HEK293 (cell line): Measurements from ENCODE around the gene ATG101.

Experiments
- CTCF ChIA-PET: fragments of 350-600 bp; formaldehyde crosslinking; extraction: SDS; loops from one replicate; lab custom pipeline; 2021; ENCODE audit warnings: antibody characterized with exemption; lab: Yijun Ruan, JAX
- POLR2A ChIA-PET: fragments of 300-600 bp; formaldehyde crosslinking; extraction: SDS; loops from one replicate; lab custom pipeline; 2020; ENCODE audit warnings: antibody characterized with exemption, inconsistent platforms; lab: Yijun Ruan, JAX
- H3K27ac ChIP-seq: fragments of 200-500 bp; sonication (Bioruptor generic); 2 replicates; pipeline ENCODE4 v1.5.1; 2014; ENCODE audit warnings: low read depth, low read length, control low read depth, inconsistent platforms; ENCODE audit errors: extremely low read depth
- H3K36me3 ChIP-seq, 2 experiments: fragments of 200-500 bp in 1 of 2; sonication (Bioruptor generic) in 1 of 2; 1 replicate in 1 of 2; 2 replicates in 1 of 2; pipeline ENCODE4 v1.5.1; 2014 to 2017; ENCODE audit warnings: inconsistent platforms in 2 of 2, low read length in 2 of 2; ENCODE audit not compliant: control insufficient read depth in 2 of 2, insufficient read depth in 1 of 2
- H3K4me1 ChIP-seq: fragments of 200-500 bp; sonication (Bioruptor generic); 2 replicates; pipeline ENCODE4 v1.5.1; 2014; ENCODE audit warnings: mild to moderate bottlenecking, low read length, inconsistent platforms; ENCODE audit not compliant: control insufficient read depth, insufficient read depth
- H3K4me3 ChIP-seq: 2 replicates; pipeline ENCODE4 v1.5.1; 2011; ENCODE audit warnings: low read depth, mild to moderate bottlenecking, control low read depth, low read length, moderate library complexity
- H3K9me3 ChIP-seq: fragments of 200-500 bp; sonication (Bioruptor generic); 2 replicates; pipeline ENCODE4 v1.5.1; 2014; ENCODE audit warnings: low read depth, low read length, inconsistent platforms; ENCODE audit not compliant: control insufficient read depth, insufficient read depth
- BCL11A ChIP-seq: fragments of 450-650 bp; formaldehyde crosslinking; IDR thresholded peaks from 2 replicates; pipeline ENCODE4 v1.5.1; 2016; ENCODE audit warnings: low read depth, missing biosample characterization, missing genetic modification characterization
- CTCF ChIP-seq: fragments of 450-650 bp; formaldehyde crosslinking; IDR thresholded peaks from 2 replicates; pipeline ENCODE4 v1.5.1; 2016; ENCODE audit warnings: missing biosample characterization, missing genetic modification characterization
- KLF10 ChIP-seq: fragments of 450-650 bp; IDR thresholded peaks from 2 replicates; pipeline ENCODE4 v1.5.1; 2018; ENCODE audit warnings: missing biosample characterization, mild to moderate bottlenecking, missing genetic modification characterization
- MZF1 ChIP-seq: fragments of 450-650 bp; formaldehyde crosslinking; IDR thresholded peaks from 2 replicates; pipeline ENCODE4 v1.5.1; 2017; ENCODE audit warnings: missing biosample characterization, missing genetic modification characterization, borderline replicate concordance
- OSR2 ChIP-seq: fragments of 450-650 bp; formaldehyde crosslinking; IDR thresholded peaks from 2 replicates; pipeline ENCODE4 v1.5.1; 2016; ENCODE audit warnings: missing biosample characterization, missing genetic modification characterization
- PATZ1 ChIP-seq: fragments of 450-650 bp; formaldehyde crosslinking; IDR thresholded peaks from 2 replicates; pipeline ENCODE4 v1.5.1; 2016; ENCODE audit warnings: missing biosample characterization, missing genetic modification characterization
- WT1 ChIP-seq: fragments of 450-650 bp; formaldehyde crosslinking; IDR thresholded peaks from 2 replicates; pipeline ENCODE4 v1.5.1; 2016; ENCODE audit warnings: missing biosample characterization, missing genetic modification characterization
- YY2 ChIP-seq: fragments of 450-650 bp; formaldehyde crosslinking; IDR thresholded peaks from 2 replicates; pipeline ENCODE4 v1.5.1; 2016; ENCODE audit warnings: missing biosample characterization, missing genetic modification characterization
- ZBTB21 ChIP-seq: fragments of 450-650 bp; formaldehyde crosslinking; IDR thresholded peaks from 2 replicates; pipeline ENCODE4 v1.5.1; 2017; ENCODE audit warnings: missing biosample characterization, missing genetic modification characterization
- ZNF138 ChIP-seq: fragments of 450-650 bp; formaldehyde crosslinking; IDR thresholded peaks from 2 replicates; pipeline ENCODE4 v1.5.1; 2016; ENCODE audit warnings: missing biosample characterization, missing genetic modification characterization, borderline replicate concordance
- ZNF174 ChIP-seq: fragments of 450-650 bp; formaldehyde crosslinking; IDR thresholded peaks from 2 replicates; pipeline ENCODE4 v1.5.0; 2017; ENCODE audit warnings: missing biosample characterization, mild to moderate bottlenecking, missing genetic modification characterization
- ZNF175 ChIP-seq: fragments of 450-650 bp; formaldehyde crosslinking; IDR thresholded peaks from 2 replicates; pipeline ENCODE4 v1.5.1; 2016; ENCODE audit warnings: missing biosample characterization, missing genetic modification characterization
- ZNF24 ChIP-seq: fragments of 450-650 bp; formaldehyde crosslinking; IDR thresholded peaks from 2 replicates; pipeline ENCODE4 v1.5.1; 2016; ENCODE audit warnings: missing biosample characterization, missing genetic modification characterization
- ZNF26 ChIP-seq: fragments of 450-650 bp; formaldehyde crosslinking; IDR thresholded peaks from 2 replicates; pipeline ENCODE4 v1.5.1; 2016; ENCODE audit warnings: missing biosample characterization, missing genetic modification characterization
- ZNF354C ChIP-seq: fragments of 450-650 bp; formaldehyde crosslinking; IDR thresholded peaks from 2 replicates; pipeline ENCODE4 v1.5.1; 2016; ENCODE audit warnings: missing biosample characterization, missing genetic modification characterization, low read depth, borderline replicate concordance
- ZNF548 ChIP-seq: fragments of 450-650 bp; formaldehyde crosslinking; IDR thresholded peaks from 2 replicates; pipeline ENCODE4 v1.5.1; 2016; ENCODE audit warnings: missing biosample characterization, missing genetic modification characterization
- ZNF580 ChIP-seq: fragments of 450-650 bp; formaldehyde crosslinking; IDR thresholded peaks from 2 replicates; pipeline ENCODE4 v1.5.1; 2016; ENCODE audit warnings: missing biosample characterization, missing genetic modification characterization
- ZNF692 ChIP-seq: fragments of 450-650 bp; formaldehyde crosslinking; IDR thresholded peaks from 2 replicates; pipeline ENCODE4 v1.5.1; 2016; ENCODE audit warnings: missing biosample characterization, missing genetic modification characterization
- ZSCAN23 ChIP-seq: fragments of 450-650 bp; formaldehyde crosslinking; IDR thresholded peaks from 2 replicates; pipeline ENCODE4 v1.5.1; 2016; ENCODE audit warnings: missing biosample characterization, missing genetic modification characterization
- TF ChIP-seq, protein P1 (sequence below): fragments of 450-650 bp; formaldehyde crosslinking; IDR thresholded peaks from 2 replicates; pipeline ENCODE4 v1.5.1; 2017; ENCODE audit warnings: missing biosample characterization, missing genetic modification characterization

The ATG101 gene

GRCh38 chr12:52079576-52080402 is 10.0 kb downstream of the ATG101 start, which contains the start of gene SMIM41:
TSS of gene SMIM41 (plus strand) at chr12:52079704. CDS start at chr12:52079780, 76 bp downstream.
- no peak within 1 kb of the TSS for H3K27ac ChIP-seq
- no peak within 1 kb of the TSS for H3K4me3 ChIP-seq
- no peaks in the 10 kb centered on the region for H3K9me3 ChIP-seq
- no peaks in the 10 kb centered on the region for H3K4me1 ChIP-seq
- ChIA-PET POLR2A (no interaction called here), CTCF (interaction anchor here (1.1 to 34.8 kb wide), 2 partner anchors 53 to 75 kb away, joined by 5 to 794 read pairs; no protein-coding TSS in a partner anchor)
- H3K36me3 ChIP-seq: peaks cover 7 to 41% of the 10 kb centered on the region in 2 experiments; a peak in 2 of 3 replicates
- TF ChIP-seq YY2 (no peak), ZNF174 (no peak), ZSCAN23 (no peak), MZF1 (tag by site-specific recombination) (no peak), ZNF548 (tag by site-specific recombination) (no peak), ZNF138 (tag by site-specific recombination) (no peak), BCL11A (tag by site-specific recombination) (no peak), OSR2 (tag by site-specific recombination) (no peak), WT1 (tag by site-specific recombination) (no peak), ZNF175 (tag by site-specific recombination) (no peak), ZNF692 (tag by site-specific recombination) (no peak), ZNF24 (tag by site-specific recombination) (no peak), ZBTB21 (tag by site-specific recombination) (no peak)
- TF ChIP-seq, protein P1, sequence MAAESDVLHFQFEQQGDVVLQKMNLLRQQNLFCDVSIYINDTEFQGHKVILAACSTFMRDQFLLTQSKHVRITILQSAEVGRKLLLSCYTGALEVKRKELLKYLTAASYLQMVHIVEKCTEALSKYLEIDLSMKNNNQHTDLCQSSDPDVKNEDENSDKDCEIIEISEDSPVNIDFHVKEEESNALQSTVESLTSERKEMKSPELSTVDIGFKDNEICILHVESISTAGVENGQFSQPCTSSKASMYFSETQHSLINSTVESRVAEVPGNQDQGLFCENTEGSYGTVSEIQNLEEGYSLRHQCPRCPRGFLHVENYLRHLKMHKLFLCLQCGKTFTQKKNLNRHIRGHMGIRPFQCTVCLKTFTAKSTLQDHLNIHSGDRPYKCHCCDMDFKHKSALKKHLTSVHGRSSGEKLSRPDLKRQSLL (tag by site-specific recombination): no peak

GRCh38 chr12:52080403-52081251 is 10.8 kb downstream of the ATG101 start:
- CTCF ChIA-PET: interaction anchor here (0.8 to 34.8 kb wide), 4 partner anchors 9 to 76 kb away, joined by 3 to 794 read pairs (median 4); no protein-coding TSS in a partner anchor
- no peak overlapping the region for H3K4me3 ChIP-seq

More at GRCh38 chr12:52080403-52081251, 10.8 kb downstream of the ATG101 start:
- Histone ChIP-seq H3K9me3 (no peaks in the 10 kb centered on the region), H3K36me3 (peaks cover 7 to 33% of the 10 kb centered on the region in 2 experiments; a peak in 2 of 3 replicates), H3K4me1 (no peaks in the 10 kb centered on the region), H3K27ac (no peak overlapping the region)
- TF ChIP-seq PATZ1 (tag by site-specific recombination) (0 out of 2 replicates have a peak, but pooled peaks have one; percentile 13), CTCF (tag by site-specific recombination) (no peak), ZNF354C (tag by site-specific recombination) (no peak), KLF10 (tag by site-specific recombination) (no peak), ZNF26 (no peak), ZNF580 (tag by site-specific recombination) (no peak)
- POLR2A ChIA-PET: interaction anchor here (0.6 to 3.0 kb wide), 2 partner anchors 14 to 55 kb away, joined by 3 to 12 read pairs; no protein-coding TSS in a partner anchor
